ENCODE results near the gene DSCAML1. TPM values are rescaled to one million over a fixed set of nuclear protein-coding genes. Genes with fewer than 3 reads are reported as not detected.

DSCAML1 gene
- total RNA-seq, 4 donors from 2014 or later, result 0.20 to 1.1 (median 0.36) TPM

DNA sequence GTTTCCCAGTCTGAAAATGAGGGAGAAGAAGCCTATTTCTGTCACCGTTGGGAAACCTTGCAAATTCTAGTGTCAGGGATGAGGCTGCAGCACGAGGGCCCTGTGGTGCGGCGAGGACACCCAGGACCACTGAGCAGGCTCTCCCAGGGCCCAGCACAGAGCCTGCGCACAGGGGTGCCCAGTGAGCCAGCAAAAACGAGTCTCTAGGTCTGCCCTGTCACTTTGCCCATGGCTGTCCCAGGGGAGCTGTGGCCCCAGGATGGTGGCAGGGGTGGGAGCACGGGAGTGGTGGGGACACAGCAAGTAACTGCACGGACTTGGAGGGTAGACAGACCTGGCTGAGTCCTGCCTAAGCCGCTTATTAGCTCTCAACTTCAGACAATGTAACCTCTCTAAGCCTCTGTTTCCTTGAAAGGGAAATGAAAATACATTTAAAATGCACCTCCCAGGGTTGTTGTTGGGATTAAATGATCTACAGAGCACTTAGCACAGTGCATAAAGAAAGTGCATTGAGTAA lies 44.2 kb downstream of the DSCAML1 start:
- Histone ChIP-seq H3K9me3 (no peaks in the 10 kb centered on the region), H3K4me3 (no peak overlapping the region), H3K4me1 (no peaks in the 10 kb centered on the region), H3K36me3 (no peaks in the 10 kb centered on the region), H3K27me3 (no peaks in the 10 kb centered on the region), H3K27ac (no peak overlapping the region)
- WGBS, 2 donors, result 85% methylated on average over 9 of the region's 9 CpGs
- DNase-seq (ENCODE audit: low spot score in 2 of 2), result no peak
- TF ChIP-seq, protein P1, sequence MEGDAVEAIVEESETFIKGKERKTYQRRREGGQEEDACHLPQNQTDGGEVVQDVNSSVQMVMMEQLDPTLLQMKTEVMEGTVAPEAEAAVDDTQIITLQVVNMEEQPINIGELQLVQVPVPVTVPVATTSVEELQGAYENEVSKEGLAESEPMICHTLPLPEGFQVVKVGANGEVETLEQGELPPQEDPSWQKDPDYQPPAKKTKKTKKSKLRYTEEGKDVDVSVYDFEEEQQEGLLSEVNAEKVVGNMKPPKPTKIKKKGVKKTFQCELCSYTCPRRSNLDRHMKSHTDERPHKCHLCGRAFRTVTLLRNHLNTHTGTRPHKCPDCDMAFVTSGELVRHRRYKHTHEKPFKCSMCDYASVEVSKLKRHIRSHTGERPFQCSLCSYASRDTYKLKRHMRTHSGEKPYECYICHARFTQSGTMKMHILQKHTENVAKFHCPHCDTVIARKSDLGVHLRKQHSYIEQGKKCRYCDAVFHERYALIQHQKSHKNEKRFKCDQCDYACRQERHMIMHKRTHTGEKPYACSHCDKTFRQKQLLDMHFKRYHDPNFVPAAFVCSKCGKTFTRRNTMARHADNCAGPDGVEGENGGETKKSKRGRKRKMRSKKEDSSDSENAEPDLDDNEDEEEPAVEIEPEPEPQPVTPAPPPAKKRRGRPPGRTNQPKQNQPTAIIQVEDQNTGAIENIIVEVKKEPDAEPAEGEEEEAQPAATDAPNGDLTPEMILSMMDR (IDR thresholded peaks at IDR 0.05), result no peak
- TF ChIP-seq EP300 (IDR thresholded peaks at IDR 0.05) (no peak), POLR2A (IDR thresholded peaks at IDR 0.05) (no peak)

DNA sequence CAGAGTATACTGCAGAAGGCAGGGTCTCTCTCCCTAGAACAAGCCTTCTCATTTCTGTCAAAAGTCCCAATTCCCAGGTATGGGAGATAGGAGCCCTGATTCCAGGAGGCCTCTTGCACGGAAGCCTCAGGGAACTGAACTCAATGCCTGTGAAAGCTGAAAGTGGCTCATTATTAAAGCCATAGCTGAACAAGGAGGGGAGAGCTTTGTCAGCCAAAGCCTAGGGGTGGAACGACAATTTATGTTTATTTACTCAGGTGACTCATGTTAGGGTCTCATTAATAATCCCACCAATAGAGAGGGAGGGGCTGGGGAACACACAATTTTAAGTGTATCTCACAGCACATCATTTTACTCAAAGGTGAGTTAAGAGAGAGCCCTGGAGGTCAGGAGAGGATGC lies 44.9 kb downstream of the DSCAML1 start:
- no peak overlapping the region for H3K27ac ChIP-seq
- no peak for DNase-seq (ENCODE audit: low spot score in 2 of 2)
- no peaks in the 10 kb centered on the region for H3K9me3 ChIP-seq
- WGBS, 2 donors, result 64 to 82% methylated on average over 2 of the region's 2 CpGs
- no peaks in the 10 kb centered on the region for H3K36me3 ChIP-seq
- TF ChIP-seq, protein P1 (IDR thresholded peaks at IDR 0.05), result no peak
- TF ChIP-seq EP300 (IDR thresholded peaks at IDR 0.05), result no peak
- TF ChIP-seq POLR2A (IDR thresholded peaks at IDR 0.05), result no peak
- no peaks in the 10 kb centered on the region for H3K4me1 ChIP-seq
- H3K4me3 ChIP-seq, result no peak overlapping the region
- no peaks in the 10 kb centered on the region for H3K27me3 ChIP-seq

DNA sequence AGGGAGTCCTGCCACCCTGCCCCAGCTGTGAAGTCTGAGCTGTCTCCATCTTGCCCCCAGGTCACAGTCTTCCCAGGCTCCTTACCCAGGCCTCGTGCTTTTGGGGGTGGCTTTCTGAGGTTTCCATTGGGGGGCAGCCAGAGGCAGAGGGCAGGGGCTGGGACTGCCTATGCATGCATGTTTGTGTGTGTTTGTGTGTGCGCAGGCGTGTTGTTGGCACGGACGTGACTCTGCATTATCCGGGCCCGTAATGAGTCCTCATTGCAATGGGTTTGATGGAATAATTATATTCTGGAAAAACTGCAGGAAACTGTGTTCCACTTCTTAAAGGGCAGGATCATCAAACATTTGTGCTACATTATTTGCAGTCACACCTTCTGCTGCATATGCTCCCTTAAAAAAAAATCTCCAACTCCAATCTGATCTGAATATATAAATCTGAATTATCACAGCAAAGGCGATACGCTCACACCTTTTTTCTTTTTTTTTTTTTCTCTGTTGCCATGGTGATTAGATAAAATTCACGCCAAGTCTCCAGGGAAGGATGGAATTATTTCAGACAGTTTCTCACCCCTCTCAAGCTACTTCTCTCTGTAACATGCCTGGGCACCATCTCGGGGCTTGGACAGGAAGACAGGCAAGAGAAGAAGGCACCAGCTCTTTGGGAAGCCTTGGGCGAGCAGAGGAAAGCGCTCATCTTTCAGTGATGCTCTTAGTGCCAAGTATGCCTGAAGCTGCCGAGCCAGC lies 45.9 kb downstream of the DSCAML1 start:
- Histone ChIP-seq H3K4me3 (no peak overlapping the region), H3K9me3 (no peaks in the 10 kb centered on the region), H3K27ac (no peak overlapping the region), H3K36me3 (no peaks in the 10 kb centered on the region), H3K4me1 (no peaks in the 10 kb centered on the region), H3K27me3 (no peaks in the 10 kb centered on the region)
- no peak for DNase-seq (ENCODE audit: low spot score in 2 of 2)
- TF ChIP-seq EP300 (IDR thresholded peaks at IDR 0.05), result no peak
- WGBS, 2 donors, result 85 to 87% methylated on average over 14 of the region's 14 CpGs

DNA sequence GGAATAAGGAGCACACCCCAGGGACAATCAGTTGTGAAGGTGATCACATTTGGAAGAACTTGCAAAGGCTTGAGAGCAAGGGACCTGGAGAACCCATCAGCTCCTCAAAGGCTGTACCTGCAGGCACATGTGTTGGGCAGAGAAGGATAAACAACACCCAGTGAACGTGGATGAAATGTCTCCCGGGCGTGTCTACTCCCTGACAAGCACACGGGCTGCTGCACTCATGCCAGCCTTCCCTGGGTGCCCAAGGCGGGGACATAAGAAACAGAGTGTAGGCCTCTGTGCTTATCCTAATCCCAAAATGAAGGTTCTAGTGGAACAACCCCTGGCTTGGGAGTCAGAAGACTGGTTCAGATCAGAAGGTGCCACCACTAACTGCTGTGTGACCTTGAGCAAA lies 46.7 kb downstream of the DSCAML1 start:
- WGBS, 2 donors, result 81 to 85% methylated on average over 5 of the region's 5 CpGs
- Histone ChIP-seq H3K9me3 (no peaks in the 10 kb centered on the region), H3K27me3 (no peaks in the 10 kb centered on the region), H3K4me1 (no peaks in the 10 kb centered on the region), H3K4me3 (no peak overlapping the region), H3K36me3 (no peaks in the 10 kb centered on the region), H3K27ac (no peak overlapping the region)
- TF ChIP-seq, protein P1 (IDR thresholded peaks at IDR 0.05), result no peak
- TF ChIP-seq POLR2A (IDR thresholded peaks at IDR 0.05), result no peak
- no peak for TF ChIP-seq EP300 (IDR thresholded peaks at IDR 0.05)
- DNase-seq (ENCODE audit: low spot score in 2 of 2), result no peak

DNA sequence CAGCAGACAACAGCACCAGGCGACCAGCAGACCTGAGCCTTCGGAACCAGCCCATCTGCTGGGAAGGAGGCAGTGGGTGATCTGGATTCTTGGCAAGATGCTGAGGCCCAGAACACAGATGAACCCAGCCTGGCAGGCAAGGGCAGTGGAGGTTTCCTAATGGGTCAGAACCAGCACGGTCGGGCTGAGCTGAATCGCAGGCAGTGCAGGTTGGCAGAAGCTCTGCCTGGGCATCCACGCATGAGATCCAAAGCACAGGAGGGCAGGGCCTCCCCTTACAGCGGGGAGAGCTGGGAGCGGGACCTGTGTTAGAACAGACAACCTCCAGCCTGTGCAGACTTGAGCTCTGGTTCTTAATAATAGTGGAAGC lies 47.5 kb downstream of the DSCAML1 start:
- 88 to 89% methylated on average over 8 of the region's 8 CpGs for WGBS, 2 donors

More for the DNA sequence above, 47.5 kb downstream of the DSCAML1 start:
- TF ChIP-seq, protein P1 (IDR thresholded peaks at IDR 0.05), result no peak
- TF ChIP-seq EP300 (IDR thresholded peaks at IDR 0.05), result no peak
- TF ChIP-seq POLR2A (IDR thresholded peaks at IDR 0.05), result no peak
- Histone ChIP-seq H3K36me3 (no peaks in the 10 kb centered on the region), H3K4me3 (no peak overlapping the region), H3K27me3 (no peaks in the 10 kb centered on the region), H3K4me1 (no peaks in the 10 kb centered on the region), H3K27ac (no peak overlapping the region), H3K9me3 (no peaks in the 10 kb centered on the region)
- no peak for DNase-seq (ENCODE audit: low spot score in 2 of 2)

Data from tibial nerve (tissue), 4 donors.